Activated gamma-delta T cell treated with Interleukin-2 at 50 U/mL for 16 hours (primary cell): ENCODE measurements around the gene COG7.
"Not testable (repeated sequence)": the region's sequence is repeated elsewhere in the genome, so short reads cannot be mapped to it uniquely, and the experiment has no call there.

ENCODE experiments used
- DNase-seq: peaks from one replicate; pipeline ENCODE4 v3.0.0-alpha.2; 2020

The COG7 gene

DNA sequence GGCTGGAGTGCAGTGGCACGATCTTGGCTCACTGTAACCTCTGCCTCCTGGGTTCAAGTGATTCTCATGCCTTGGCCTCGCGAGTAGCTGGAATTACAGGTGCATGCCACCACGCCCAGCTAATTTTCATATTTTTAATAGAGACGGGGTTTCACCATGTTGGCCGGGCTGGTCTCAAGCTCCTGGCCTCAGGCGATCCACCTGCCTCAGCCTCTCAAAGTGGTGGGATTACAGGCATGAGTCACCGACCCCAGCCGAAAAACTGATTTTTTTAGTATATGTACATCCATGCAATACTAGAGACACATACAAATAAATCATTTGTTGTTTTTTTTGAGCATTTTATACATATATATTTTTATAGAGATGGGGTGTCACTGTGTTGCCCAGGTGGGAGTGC lies 71.3 kb downstream of the COG7 start:
- not testable (repeated sequence) for DNase-seq

DNA sequence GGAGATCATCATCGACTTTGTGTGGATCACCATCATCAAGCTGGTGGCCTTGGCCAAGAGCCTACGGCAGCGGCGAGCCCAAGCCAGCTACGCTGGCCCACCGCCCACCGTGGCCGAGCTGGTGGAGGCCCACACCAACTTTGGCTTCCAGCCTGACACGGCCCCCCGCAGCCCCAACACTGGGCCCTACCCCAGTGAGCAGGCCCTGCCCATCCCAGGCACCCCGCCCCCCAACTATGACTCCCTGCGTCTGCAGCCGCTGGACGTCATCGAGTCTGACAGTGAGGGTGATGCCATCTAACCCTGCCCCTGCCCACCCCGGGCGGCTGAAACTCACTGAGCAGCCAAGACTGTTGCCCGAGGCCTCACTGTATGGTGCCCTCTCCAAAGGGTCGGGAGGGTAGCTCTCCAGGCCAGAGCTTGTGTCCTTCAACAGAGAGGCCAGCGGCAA lies 72.5 kb downstream of the COG7 start:
- no peak for DNase-seq

DNA sequence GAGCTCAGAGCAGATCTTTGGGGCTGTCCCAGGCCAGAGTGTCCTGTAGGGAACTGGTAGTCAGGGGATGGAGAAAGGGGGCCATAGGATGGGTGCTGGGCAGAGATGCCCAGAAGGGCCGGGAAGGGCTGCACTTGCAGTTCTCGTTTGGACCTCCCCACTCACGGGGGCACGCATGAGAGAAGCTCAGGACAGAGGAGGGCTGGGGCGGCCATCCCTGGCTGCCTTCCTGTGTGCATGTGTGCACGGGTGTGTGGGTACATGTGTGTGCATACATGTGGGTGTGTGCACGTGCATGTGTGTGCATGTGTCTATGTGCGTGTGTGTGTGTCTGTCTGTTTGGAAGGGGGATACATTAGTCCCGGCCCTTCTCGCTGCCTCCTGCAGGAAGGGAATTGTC lies 73.3 kb downstream of the COG7 start:
- no peak for DNase-seq

DNA sequence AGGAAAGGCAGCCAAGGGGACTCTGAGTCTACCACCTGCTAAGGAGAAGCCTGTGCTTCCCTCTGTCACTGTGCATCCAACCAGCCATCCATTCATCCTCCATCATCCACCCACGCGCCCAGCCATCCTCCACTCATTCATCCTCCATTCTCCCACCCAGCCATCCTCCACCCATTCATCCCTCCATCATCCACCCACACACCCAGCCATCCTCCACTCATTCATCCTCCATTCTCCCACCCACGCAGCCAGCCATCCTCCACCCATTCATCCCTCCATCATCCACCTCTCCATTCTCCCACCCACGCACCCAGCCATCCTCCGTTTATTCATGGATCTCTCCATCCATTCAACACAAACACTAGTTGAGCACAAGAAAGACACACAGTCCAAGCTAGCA lies 74.1 kb downstream of the COG7 start:
- no peak for DNase-seq

- DNase-seq, result no peak
Observed at GRCh38 chr16:23378256-23378655, 74.7 kb downstream of the COG7 start.

DNA sequence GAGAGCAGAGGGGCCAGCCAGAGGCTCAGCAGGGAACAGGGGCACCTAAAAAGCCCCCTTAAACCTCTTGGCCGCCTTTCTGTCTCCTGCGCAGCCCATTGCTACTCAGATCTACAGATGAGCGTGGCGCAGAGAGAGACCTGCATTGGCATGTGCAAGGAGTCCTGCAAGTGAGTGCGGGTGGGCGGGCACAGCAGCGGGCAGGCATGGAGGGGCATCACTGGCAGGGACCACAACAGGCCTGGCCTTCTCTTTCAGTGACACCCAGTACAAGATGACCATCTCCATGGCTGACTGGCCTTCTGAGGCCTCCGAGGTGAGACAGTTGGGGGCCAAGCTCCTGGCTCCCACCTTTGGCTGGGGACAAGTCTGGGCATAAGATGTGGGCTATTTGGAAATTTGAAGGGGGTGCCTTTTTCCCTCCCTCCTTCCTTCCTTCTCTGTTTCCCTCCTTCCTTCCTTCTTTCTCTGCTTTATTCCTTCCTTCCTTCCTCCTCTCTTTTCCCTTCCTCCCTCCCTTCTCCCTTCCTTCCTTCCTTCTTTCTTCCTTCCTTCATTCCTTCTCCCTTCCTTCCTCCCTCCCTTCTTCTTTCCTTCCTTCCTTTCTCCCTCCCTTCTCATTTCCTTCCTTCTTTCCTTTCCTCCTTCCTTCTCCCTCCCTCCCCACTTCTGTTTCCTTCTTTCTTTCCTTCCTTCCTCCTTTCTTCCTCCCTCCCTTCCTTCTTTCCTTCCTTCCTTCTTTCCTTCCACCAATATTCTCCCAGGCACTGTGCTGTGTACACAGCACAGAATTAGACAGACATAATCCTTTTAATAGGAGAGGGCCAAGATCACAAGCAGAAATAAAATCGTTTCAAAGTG lies 75.7 kb downstream of the COG7 start:
- no peak for DNase-seq

DNA sequence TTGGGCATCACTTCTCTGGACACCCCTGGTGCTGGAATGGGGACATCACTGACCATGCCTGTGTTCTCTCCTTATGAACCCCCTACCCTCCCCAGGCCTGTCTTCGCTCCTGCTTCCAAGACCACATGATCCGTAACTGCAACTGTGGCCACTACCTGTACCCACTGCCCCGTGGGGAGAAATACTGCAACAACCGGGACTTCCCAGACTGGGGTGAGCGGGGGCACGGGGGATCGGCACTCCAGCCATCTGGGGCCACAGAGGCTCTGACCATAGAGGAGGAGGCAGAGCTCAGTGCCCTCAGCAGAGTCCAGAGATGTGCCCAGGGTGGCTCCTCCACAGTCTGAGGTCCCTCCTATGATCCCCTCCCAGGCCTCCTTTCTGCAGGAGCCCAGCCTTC lies 77.3 kb downstream of the COG7 start:
- no peak for DNase-seq

DNA sequence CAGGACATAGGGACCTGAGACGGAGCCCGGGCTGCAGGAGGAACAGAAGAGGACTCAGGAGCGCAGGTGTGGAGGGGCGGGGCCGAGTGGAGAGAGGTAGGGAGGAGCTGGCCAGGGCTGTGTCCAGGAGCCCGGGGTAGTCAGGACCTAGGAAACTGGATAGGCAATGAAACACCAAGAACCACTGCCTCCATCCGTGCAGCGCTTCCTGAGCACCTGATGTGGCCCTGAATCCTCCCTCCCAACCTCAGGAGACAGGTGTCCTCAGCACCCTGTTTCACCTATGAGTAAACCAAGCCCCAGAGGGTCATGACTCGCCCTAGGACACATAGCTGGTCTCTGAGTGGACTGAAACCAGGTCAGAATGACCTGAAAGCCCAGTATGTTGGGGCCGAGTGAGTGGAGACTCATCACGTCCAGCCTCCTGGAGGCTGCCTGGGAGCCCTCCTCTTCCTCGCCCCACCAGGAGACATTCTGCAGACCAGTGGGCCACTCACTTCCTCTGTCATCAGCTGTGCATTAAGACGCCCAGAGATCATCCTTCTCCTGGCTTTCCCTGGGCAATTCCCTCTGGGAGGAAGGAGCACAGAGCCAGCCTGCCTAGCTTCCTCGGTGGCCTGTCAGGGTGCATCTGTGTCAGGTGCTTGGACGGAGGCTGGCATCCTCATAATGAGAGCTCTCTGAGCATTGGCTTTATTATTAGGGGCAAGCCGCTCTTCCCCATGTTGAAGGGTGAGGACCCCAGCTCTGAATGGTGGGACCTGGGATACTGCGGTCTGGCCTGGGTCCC lies 78.1 kb downstream of the COG7 start:
- DNase-seq, result no peak

DNA sequence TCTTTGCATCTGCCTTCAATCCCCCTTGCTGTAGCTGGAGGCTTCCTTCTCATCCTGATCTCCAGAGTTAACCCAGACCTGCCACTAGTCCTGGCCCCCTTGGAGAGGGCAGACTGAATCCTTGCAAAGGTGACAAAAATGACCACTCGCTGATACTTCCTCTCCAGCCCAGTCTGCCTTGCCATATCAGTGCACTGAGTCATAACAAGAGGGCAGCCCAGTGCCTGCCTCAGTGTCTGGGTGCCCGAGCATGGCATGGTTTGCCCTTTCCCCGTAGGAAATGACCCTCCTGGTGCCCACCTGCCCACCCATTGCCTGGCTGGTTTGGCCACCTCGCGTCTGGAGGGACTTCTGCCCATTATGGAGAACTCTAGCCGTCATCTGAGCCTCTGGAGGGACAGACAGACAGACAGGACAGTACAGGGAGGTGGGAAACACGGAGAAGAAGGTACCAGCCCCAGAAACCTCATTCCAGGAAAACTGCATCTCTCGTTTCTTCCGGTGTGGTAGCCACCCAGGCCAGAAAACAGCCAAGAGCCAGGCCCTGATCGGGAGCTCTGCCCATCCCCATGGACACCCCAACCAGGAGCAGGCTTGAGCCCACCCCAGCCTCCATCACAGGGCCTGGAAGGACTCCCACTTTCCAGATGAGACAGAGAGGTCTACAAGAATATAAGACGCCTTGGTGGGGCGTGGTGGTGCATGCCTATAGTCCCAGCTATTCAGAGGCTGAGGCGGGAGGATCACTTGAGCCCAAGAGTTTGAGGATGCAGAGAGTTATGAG lies 79.4 kb downstream of the COG7 start:
- no peak for DNase-seq

- no peak for DNase-seq
Observed at GRCh38 chr16:23371368-23371767, 81.6 kb downstream of the COG7 start.

DNA sequence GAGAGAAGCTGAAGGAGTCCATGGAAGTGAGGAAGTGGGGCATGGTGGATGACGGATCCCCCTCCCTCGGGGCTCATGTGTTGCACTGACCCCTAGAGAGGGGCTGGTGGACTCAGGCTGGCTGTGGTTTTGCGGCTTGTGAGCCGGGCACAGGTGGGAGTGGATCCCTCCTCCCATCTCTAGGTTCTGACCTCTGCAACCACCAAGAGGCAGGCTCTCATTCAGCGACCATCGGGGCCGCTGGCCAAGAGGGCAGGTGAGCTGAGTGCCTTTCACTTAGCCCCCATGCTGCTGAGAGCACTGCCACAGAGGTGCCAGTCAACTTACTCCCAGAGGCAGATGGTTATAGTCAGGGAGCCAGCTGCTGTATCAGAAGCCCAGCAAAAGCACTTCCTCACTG lies 83.6 kb downstream of the COG7 start:
- DNase-seq, result no peak

GRCh38 chr16:23368469-23368868 lies 84.5 kb downstream of the COG7 start:
- no peak for DNase-seq

GRCh38 chr16:23367988-23368387 lies 85.0 kb downstream of the COG7 start:
- DNase-seq, result no peak

DNA sequence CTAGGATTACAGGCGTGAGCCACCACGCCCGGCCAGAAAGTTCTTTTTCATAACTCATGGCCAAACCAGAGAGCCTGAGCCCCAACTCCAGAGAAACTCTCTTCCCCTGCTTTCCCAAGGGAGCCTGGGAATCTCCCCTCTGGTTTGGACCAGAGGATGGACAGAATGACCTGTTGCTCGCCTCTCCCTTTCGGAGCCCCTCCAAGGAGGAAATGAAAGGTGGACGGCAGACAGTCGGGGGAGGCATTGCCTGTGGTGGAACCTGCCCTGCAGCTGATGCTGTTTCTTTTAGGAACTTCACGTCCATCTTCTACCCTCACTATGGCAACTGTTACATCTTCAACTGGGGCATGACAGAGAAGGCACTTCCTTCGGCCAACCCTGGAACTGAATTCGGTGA lies 85.4 kb downstream of the COG7 start:
- no peak for DNase-seq

DNA sequence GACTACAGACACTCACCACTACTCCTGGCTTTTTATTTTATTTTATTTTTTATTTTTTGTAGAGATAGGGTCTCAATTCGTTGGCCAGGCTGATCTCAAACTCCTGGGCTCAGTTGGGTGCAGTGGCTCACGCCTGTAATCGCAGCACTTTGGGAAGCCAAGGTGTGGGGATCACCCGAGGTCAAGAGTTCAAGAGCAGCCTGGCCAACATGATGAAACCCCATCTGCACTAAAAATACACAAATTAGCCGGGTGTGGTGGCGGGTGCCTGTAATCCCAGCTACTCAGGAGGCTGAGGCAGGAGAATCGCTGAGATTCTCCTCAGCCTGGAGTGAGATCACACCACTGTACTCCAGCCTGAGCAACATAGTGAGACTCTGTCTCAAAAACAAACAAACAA lies 86.6 kb downstream of the COG7 start:
- DNase-seq, result not testable (repeated sequence)

DNA sequence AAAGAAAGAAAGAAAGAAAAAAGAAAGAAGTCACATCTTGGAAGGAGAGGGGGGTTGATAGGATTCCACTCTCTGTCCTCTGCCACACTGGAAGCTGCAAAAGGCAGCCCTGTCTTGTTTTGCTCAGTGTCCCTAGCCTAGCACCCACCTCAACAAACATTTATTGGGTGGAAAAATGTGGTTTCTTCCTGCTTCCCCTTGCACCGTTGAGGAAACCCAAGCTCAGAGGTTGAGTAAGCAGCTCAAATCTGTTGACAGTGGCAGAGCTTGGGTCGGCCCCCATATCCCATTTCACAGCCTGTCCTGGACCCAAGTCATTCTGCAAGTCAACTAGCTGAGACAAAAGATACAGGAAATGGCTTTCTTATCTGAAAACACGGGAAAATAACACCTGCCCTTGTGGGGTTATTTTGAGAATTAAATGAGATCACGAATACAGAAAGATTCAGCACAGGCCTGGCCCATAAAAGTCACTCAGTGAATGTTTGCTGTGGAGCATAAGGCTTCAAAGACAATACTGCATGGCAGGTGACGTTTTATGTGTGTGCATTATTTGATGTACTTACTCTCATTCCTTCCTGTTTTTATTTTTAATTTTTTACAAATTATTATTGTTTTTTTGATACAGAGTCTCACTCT lies 87.3 kb downstream of the COG7 start:
- DNase-seq, result no peak

DNA sequence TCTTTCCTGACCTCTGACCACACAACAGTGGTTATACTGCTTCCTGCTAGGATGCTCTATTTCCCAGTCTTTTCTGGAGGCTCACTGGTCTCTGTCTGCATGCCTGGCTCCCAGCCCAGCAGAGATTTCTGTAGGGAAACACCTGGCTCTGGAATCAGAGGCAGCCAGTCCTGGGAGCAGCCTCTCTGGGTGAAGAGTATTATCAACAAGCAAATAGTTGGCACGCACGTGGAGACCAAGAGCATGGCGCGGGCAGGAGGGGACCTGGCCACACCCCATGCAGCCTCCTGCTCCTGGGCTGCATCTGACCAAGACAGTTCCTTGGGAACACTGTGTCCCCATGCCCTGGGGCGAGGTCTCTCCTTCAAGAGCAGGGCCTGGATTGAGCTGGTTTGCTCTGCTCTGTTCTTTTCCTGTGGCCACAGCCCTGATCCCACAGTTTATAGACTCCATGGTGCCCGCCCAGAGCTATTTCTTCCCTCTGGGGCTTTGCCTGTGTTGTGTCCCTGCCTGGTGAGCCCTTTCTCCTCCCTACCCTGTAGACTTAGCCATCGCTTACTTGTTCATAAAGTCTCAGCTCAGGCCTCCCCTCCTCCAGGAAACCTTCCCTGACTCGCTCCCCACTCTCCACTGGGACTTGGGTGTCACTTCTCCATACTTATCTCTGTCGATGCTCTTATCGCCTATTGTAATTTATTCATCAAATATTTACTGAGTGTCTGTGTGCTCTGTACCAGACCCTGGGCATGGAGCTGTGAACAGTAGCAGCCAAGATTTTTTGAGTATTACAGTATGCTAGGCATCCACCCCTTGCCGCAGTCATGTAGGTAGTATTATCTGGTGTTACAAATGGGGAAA lies 90.3 kb downstream of the COG7 start:
- DNase-seq, result no peak

DNA sequence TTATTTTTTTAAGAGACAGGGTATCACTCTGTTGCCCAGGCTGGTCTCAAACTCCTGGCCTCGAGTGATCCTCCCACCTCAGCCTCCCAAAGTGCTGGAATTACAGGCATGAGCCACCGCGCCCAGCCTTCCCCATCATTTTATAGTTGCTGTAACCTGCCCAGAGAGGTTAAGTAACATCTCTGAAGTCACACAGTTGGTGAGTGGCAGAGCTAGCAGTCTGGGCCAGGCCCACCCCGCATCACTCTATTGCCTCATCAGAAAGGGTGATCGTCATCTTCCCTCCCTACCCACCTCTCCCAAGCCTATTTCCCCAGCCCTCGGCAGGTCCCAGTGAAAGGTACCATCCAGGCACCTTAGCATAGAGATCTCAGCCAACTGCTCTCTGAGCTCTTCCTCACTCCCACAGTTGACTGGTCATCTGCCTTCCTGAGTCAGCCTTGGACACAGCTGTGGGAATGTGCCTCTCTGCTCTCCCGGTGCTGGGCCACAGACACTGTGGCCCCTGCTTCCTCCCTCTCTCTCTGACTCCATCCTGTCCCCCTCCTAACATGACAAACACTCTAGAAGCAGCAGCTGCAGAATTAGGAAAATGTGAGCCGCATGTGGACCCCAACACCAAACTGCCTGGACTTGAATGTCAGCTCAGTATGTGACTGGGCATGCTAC lies 93.8 kb downstream of the COG7 start:
- DNase-seq, result no peak

- no peak for DNase-seq
Observed at GRCh38 chr16:23357761-23358290, 95.2 kb downstream of the COG7 start.

- no peak for DNase-seq
Observed at GRCh38 chr16:23356941-23357340, 96.0 kb downstream of the COG7 start.

DNA sequence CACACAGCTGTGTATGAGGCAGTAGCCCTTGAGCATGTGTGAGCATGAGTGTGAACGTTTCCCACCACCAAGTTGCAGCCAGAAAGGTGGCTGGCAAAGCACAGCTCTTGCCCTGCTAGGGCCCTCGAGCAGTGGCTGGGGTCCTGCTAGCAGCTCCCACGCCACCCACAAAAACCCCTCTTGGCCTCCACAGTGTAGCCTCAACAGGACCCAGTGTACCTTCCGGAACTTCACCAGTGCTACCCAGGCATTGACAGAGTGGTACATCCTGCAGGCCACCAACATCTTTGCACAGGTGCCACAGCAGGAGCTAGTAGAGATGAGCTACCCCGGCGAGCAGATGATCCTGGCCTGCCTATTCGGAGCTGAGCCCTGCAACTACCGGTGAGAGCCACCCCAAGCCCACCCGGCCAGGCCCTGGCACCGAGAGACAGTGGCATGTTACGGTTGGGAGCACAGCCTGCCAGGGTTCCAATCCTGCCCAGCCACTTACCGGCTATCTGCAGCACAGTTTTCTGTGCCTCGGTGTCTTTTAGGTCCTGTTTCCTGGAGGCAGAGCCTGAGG lies 97.8 kb downstream of the COG7 start:
- no peak for DNase-seq
